H1 (cell line): Measurements from ENCODE around the gene MTFMT. TPM values are rescaled to one million over a fixed set of nuclear protein-coding genes. Genes with fewer than 3 reads are reported as not detected.

Experiments used
- CTCF ChIA-PET: fragments of 300-600 bp; sonication (Branson Sonifier 250); formaldehyde crosslinking; loops from one replicate; lab custom pipeline; 2021; ENCODE audit not compliant: partially characterized antibody; lab: Charles Lee
- POLR2A ChIA-PET: fragments of 300-600 bp; sonication (Branson Sonifier 250); formaldehyde crosslinking; loops from one replicate; lab custom pipeline; 2021; ENCODE audit warnings: inconsistent platforms; ENCODE audit not compliant: partially characterized antibody; lab: Charles Lee
- DNase-seq, 2 experiments: peaks; one replicate each; pipeline versions ENCODE4 v3.0.0 to v3.0.0-alpha.2; 2010 to 2022; ENCODE audit warnings: low spot score in 2 of 2, low read depth in 1 of 2, mixed read lengths in 1 of 2
- FAIRE-seq: peaks from 2 replicates; lab custom pipeline; 2011; peaks lifted over from hg19 to GRCh38; lab: Jason Lieb, UNC
- H2AFZ ChIP-seq: 2 replicates; pipeline ENCODE4 v1.8.1; 2012; ENCODE audit warnings: low read length, inconsistent platforms
- H2AK5ac ChIP-seq: 2 replicates; pipeline ENCODE4 v1.6.1; 2013; ENCODE audit warnings: low read depth, low read length
- H2BK120ac ChIP-seq: replicated peaks from 2 replicates; pipeline ENCODE3; 2013; ENCODE audit warnings: low read depth, low read length, inconsistent platforms
- H2BK12ac ChIP-seq: 2 replicates; pipeline ENCODE4 v1.6.1; 2013; ENCODE audit warnings: low read depth, low read length
- H2BK15ac ChIP-seq: 2 replicates; pipeline ENCODE4 v1.6.1; 2013; ENCODE audit warnings: low read length
- H2BK20ac ChIP-seq: 2 replicates; pipeline ENCODE4 v1.6.1; 2013; ENCODE audit warnings: low read length
- H2BK5ac ChIP-seq: 2 replicates; pipeline ENCODE4 v1.6.1; 2013; ENCODE audit warnings: low read depth, low read length
- H3K14ac ChIP-seq: 2 replicates; pipeline ENCODE4 v1.6.1; 2013; ENCODE audit warnings: inconsistent platforms; ENCODE audit not compliant: insufficient read length
- H3K18ac ChIP-seq: 2 replicates; pipeline ENCODE4 v1.6.1; 2013; ENCODE audit warnings: low read length; ENCODE audit errors: extremely low read depth
- H3K23ac ChIP-seq: 2 replicates; pipeline ENCODE4 v1.6.1; 2013; ENCODE audit warnings: inconsistent platforms; ENCODE audit not compliant: insufficient read length
- H3K23me2 ChIP-seq: 2 replicates; pipeline ENCODE4 v1.6.1; 2013; ENCODE audit warnings: low read depth, low read length
- H3K27ac ChIP-seq: 2 replicates; pipeline ENCODE4 v1.6.1; 2011; ENCODE audit warnings: low read depth, low read length, inconsistent platforms
- H3K27me3 ChIP-seq, 4 experiments: replicated peaks in 1 of 4; 1 replicate in 1 of 4; 2 replicates in 3 of 4; pipeline versions ENCODE4 v1.6.1 to v1.8.1; 2011 to 2013; ENCODE audit warnings: low read length in 3 of 4, mild to moderate bottlenecking in 3 of 4, inconsistent platforms in 2 of 4, mixed read lengths in 2 of 4, moderate library complexity in 1 of 4; ENCODE audit not compliant: control insufficient read depth in 3 of 4, insufficient read depth in 3 of 4; ENCODE audit errors: extremely low read depth in 1 of 4
- H3K36me3 ChIP-seq, 4 experiments: 2 replicates each; pipeline versions ENCODE4 v1.6.1 to v1.8.1; 2011 to 2013; ENCODE audit warnings: mild to moderate bottlenecking in 4 of 4, low read length in 3 of 4, moderate library complexity in 2 of 4, control low read depth in 1 of 4, inconsistent platforms in 1 of 4; ENCODE audit not compliant: insufficient read depth in 4 of 4, control insufficient read depth in 2 of 4
- H3K4ac ChIP-seq: replicated peaks from 2 replicates; pipeline ENCODE3; 2013; ENCODE audit warnings: low read length, low read depth, mixed read lengths, inconsistent platforms; ENCODE audit not compliant: insufficient read length
- H3K4me1 ChIP-seq, 4 experiments: replicated peaks in 1 of 4; 1 replicate in 1 of 4; 2 replicates in 3 of 4; pipeline versions ENCODE4 v1.6.1 to v1.8.1; 2011 to 2013; ENCODE audit warnings: low read length in 3 of 4, inconsistent platforms in 2 of 4, mixed read lengths in 1 of 4; ENCODE audit not compliant: insufficient read depth in 4 of 4, control insufficient read depth in 3 of 4
- H3K4me2 ChIP-seq, 2 experiments: 2 replicates each; pipeline versions ENCODE4 v1.6.1 to v1.8.1; 2011 to 2013; ENCODE audit warnings: low read depth in 2 of 2, low read length in 2 of 2, control low read depth in 1 of 2, inconsistent platforms in 1 of 2, mild to moderate bottlenecking in 1 of 2; ENCODE audit not compliant: insufficient read depth in 1 of 2
- H3K4me3 ChIP-seq, 4 experiments: fragments of 200-600, 300-600 bp in 1 of 4; sonication (generic), shearing (Covaris generic), sonication (Bioruptor Twin) in 1 of 4; 2 replicates each; pipeline versions ENCODE4 v1.5.1 to v1.8.1; 2011 to 2016; ENCODE audit warnings: low read length in 4 of 4, low read depth in 3 of 4, control low read depth in 2 of 4, inconsistent platforms in 2 of 4, mild to moderate bottlenecking in 2 of 4, mixed read lengths in 1 of 4, moderate library complexity in 1 of 4; ENCODE audit not compliant: insufficient read depth in 2 of 4; ENCODE audit errors: extremely low read depth in 1 of 4
- H3K56ac ChIP-seq: replicated peaks from 2 replicates; pipeline ENCODE3; 2013; ENCODE audit warnings: low read depth, mild to moderate bottlenecking, mixed read lengths, low read length, inconsistent platforms; ENCODE audit not compliant: insufficient read length
- H3K79me1 ChIP-seq: 2 replicates; pipeline ENCODE4 v1.6.1; 2013; ENCODE audit warnings: low read depth, low read length, control low read depth
- H3K79me2 ChIP-seq, 2 experiments: 2 replicates each; pipeline versions ENCODE4 v1.6.1 to v1.8.1; 2012 to 2013; ENCODE audit warnings: low read length in 2 of 2, mild to moderate bottlenecking in 2 of 2, inconsistent platforms in 1 of 2; ENCODE audit not compliant: insufficient read depth in 2 of 2, control insufficient read depth in 1 of 2
- H3K9ac ChIP-seq, 4 experiments: replicated peaks in 1 of 4; 1 replicate in 1 of 4; 2 replicates in 3 of 4; pipeline versions ENCODE4 v1.6.1 to v1.8.1; 2011 to 2013; ENCODE audit warnings: low read depth in 3 of 4, low read length in 3 of 4, control low read depth in 2 of 4, mild to moderate bottlenecking in 2 of 4, moderate library complexity in 2 of 4, inconsistent platforms in 1 of 4; ENCODE audit errors: extremely low read depth in 1 of 4
- H3K9me3 ChIP-seq, 2 experiments: 2 replicates each; pipeline versions ENCODE4 v1.6.1 to v1.8.1; 2012 to 2013; ENCODE audit warnings: mild to moderate bottlenecking in 2 of 2, moderate library complexity in 2 of 2, control low read depth in 1 of 2, inconsistent platforms in 1 of 2, low read depth in 1 of 2, low read length in 1 of 2, mixed read lengths in 1 of 2; ENCODE audit not compliant: insufficient read depth in 2 of 2
- H4K20me1 ChIP-seq, 2 experiments: replicated peaks in 1 of 2; 2 replicates each; pipeline versions ENCODE3 to v1.8.1; 2011 to 2013; ENCODE audit warnings: inconsistent platforms in 2 of 2, low read length in 2 of 2, mild to moderate bottlenecking in 1 of 2; ENCODE audit not compliant: insufficient read depth in 2 of 2, control insufficient read depth in 1 of 2
- H4K5ac ChIP-seq: 2 replicates; pipeline ENCODE4 v1.6.1; 2013; ENCODE audit warnings: low read length, low read depth, mixed read lengths, inconsistent platforms; ENCODE audit not compliant: insufficient read length
- H4K8ac ChIP-seq: 2 replicates; pipeline ENCODE4 v1.8.0; 2013; ENCODE audit warnings: mild to moderate bottlenecking, moderate library complexity, low read length, inconsistent platforms; ENCODE audit not compliant: insufficient read depth; ENCODE audit errors: extremely low read depth
- H4K91ac ChIP-seq: replicated peaks from 2 replicates; pipeline ENCODE3; 2013; ENCODE audit warnings: low read length, mixed read lengths, inconsistent platforms; ENCODE audit not compliant: insufficient read length
- EP300 ChIP-seq, 2 experiments: IDR thresholded peaks; 1 replicate in 1 of 2; 2 replicates in 1 of 2; pipeline ENCODE4 v1.6.1; 2011 to 2012; ENCODE audit warnings: low read depth in 2 of 2, low read length in 2 of 2, mild to moderate bottlenecking in 2 of 2, borderline replicate concordance in 1 of 2, inconsistent platforms in 1 of 2, moderate library complexity in 1 of 2
- GABPA ChIP-seq: IDR thresholded peaks from 2 replicates; pipeline ENCODE4 v1.6.1; 2011; ENCODE audit warnings: mild to moderate bottlenecking, low read length, moderate library complexity, borderline replicate concordance; ENCODE audit not compliant: insufficient read depth
- JUND ChIP-seq: IDR thresholded peaks from 2 replicates; pipeline ENCODE4 v1.6.1; 2011; ENCODE audit warnings: mild to moderate bottlenecking, improper control_type of control experiment, low read length
- NANOG ChIP-seq: IDR thresholded peaks from 2 replicates; pipeline ENCODE4 v1.6.1; 2011; ENCODE audit warnings: low read length, low read depth, mild to moderate bottlenecking, inconsistent platforms; ENCODE audit not compliant: insufficient read depth, poor library complexity, severe bottlenecking
- RAD21 ChIP-seq, 2 experiments: IDR thresholded peaks in 1 of 2; conservative IDR thresholded peaks in 1 of 2; 2 replicates each; pipeline ENCODE4 v1.6.1; 2011; ENCODE audit warnings: low read depth in 2 of 2, low read length in 2 of 2, improper control_type of control experiment in 1 of 2, inconsistent platforms in 1 of 2, mild to moderate bottlenecking in 1 of 2, moderate library complexity in 1 of 2
- RBBP5 ChIP-seq: IDR thresholded peaks from 2 replicates; pipeline ENCODE4 v1.7.1; 2012; ENCODE audit warnings: low read depth, mild to moderate bottlenecking, inconsistent platforms, low read length, moderate library complexity, borderline replicate concordance
- SP1 ChIP-seq: IDR thresholded peaks from 2 replicates; pipeline ENCODE4 v1.6.1; 2011; ENCODE audit warnings: low read depth, low read length
- SP2 ChIP-seq: IDR thresholded peaks from 2 replicates; pipeline ENCODE4 v1.6.1; 2012; ENCODE audit warnings: mild to moderate bottlenecking, low read length, inconsistent platforms
- TCF12 ChIP-seq: IDR thresholded peaks from 2 replicates; pipeline ENCODE4 v1.6.1; 2011; ENCODE audit warnings: low read depth, mild to moderate bottlenecking, low read length
- WGBS, 2 experiments: shearing (Covaris generic) in 1 of 2; methylation state at CpG; one replicate each; pipeline versions ENCODE4 v1.1.6 to v1.1.7; 2013 to 2015; ENCODE audit warnings: low lambda C conversion rate in 2 of 2, mixed read lengths in 2 of 2, inconsistent platforms in 1 of 2, low coverage in 1 of 2, missing lambda C conversion rate in 1 of 2; ENCODE audit not compliant: insufficient replicate concordance in 2 of 2, insufficient coverage in 1 of 2, insufficient read length in 1 of 2; ENCODE audit errors: extremely low coverage in 1 of 2, missing lambda C conversion rate in 1 of 2; 5-methylcytosine and 5-hydroxymethylcytosine counted together
- polyA plus RNA-seq, 7 experiments: library from polyadenylated mRNA; depleted of rRNA in 3 of 7; stranded (reverse) in 5 of 7; unstranded in 2 of 7; fragments of >200 nt in 5 of 7; fragments of 200-250 nt in 2 of 7; gene quantifications; 1 replicate in 5 of 7; 2 replicates in 1 of 7; 4 replicates in 1 of 7; pipeline versions ENCODE4 v1.2.1 to v1.2.3, GENCODE V29; 2011 to 2013; ENCODE audit warnings: missing spikeins in 2 of 7, mixed read lengths in 2 of 7
- total RNA-seq: library from RNA; stranded (reverse); fragmentation: NEBNext Ultra II Directional; extraction: Animal tissue kit (Norgen Biotek cat#: 25700); gene quantifications from 2 replicates; pipeline ENCODE4 v1.2.1, GENCODE V29; 2021

The MTFMT gene
- total and polyA plus RNA-seq, 2 of the 8 experiments (the other 6 are each of a cell fraction or from before 2014, with no cell fraction given): 7.7 to 20.8 TPM

DNA sequence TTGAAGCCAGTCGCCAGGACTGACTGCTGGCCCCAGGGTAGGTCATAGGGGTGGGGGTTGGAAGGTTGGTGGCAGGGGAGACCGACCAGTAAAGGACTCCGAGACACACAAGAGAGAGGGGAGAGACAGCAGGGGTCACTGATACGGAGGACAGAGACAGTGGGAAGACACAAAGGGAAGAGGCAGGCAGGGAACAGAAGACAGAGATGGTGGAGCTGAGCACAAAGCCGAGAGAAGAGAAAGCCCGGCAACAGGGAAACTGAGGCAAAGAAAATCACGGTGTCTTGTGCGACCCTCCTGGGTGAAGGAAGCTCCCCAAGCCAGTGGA lies 37.8 kb upstream of the MTFMT start:
- H4K20me1 ChIP-seq: no peaks in the 10 kb centered on the region
- H3K4me2 ChIP-seq: peak overlapping the region; percentile 82 to 90
- H4K8ac ChIP-seq: peak overlapping the region; percentile 58
- no peaks in the 10 kb centered on the region for H3K36me3 ChIP-seq
- H3K27me3 ChIP-seq: peaks cover 0 to 6% (median 1%) of the 10 kb centered on the region in 4 experiments; a peak in 3 of 7 replicates
- peak overlapping the region; percentile 43 to 71 (median 53) for H3K4me3 ChIP-seq
- whole genome bisulfite sequencing, 2 experiments: 12% methylated on average over 7 of the region's 8 CpGs; no CpG with 5 or more reads in 1 of the 2 experiments
- H3K23me2 ChIP-seq: peaks cover 6% of the 10 kb centered on the region; the same call in 1 of the 2 replicates
- no peak overlapping the region for H3K27ac ChIP-seq
- H3K79me2 ChIP-seq: no peaks in the 10 kb centered on the region; a peak in 1 of 4 replicates
- H4K5ac ChIP-seq: peak overlapping the region; percentile 1
- H2BK12ac ChIP-seq: peak overlapping the region; percentile 92; the same call in 1 of the 2 replicates
- H2BK20ac ChIP-seq: peak overlapping the region; percentile 61; the same call in 1 of the 2 replicates
- no peak overlapping the region for H3K23ac ChIP-seq
- peaks cover 5 to 19% (median 7%) of the 10 kb centered on the region in 4 experiments for H3K4me1 ChIP-seq
- no peak overlapping the region for H3K4ac ChIP-seq
- DNase-seq (no peak), FAIRE-seq (no peak)
- H3K9ac ChIP-seq: peak overlapping the region in 2 of 4 experiments; percentile 29 to 40; a peak in 2 of 7 replicates
- peak overlapping the region; percentile 91 for H3K18ac ChIP-seq
- peak overlapping the region; percentile 75; the same call in 1 of the 2 replicates for H2BK5ac ChIP-seq
- H3K79me1 ChIP-seq: peaks cover 3% of the 10 kb centered on the region; the same call in 1 of the 2 replicates
- H2AFZ ChIP-seq: no peak overlapping the region
- no peak overlapping the region for H3K14ac ChIP-seq
- ChIA-PET POLR2A (interaction anchor here (0.7 to 8.0 kb wide), 6 partner anchors 9 to 238 kb away, joined by 3 to 93 read pairs (median 4); partner anchors contain the start of genes KBTBD13 and RNU5B-1), CTCF (interaction anchor here (0.9 to 33.2 kb wide), 5 partner anchors 7 to 46 kb away, joined by 5 to 1213 read pairs (median 23); partner anchors contain the start of genes KBTBD13, RASL12 and SLC51B)
- TF ChIP-seq TCF12 (no peak), JUND (no peak), RBBP5 (no peak), GABPA (no peak), EP300 (IDR thresholded peaks at IDR 0.05; ENCODE audit: borderline replicate concordance in 1 of 2, low read depth in 2 of 2, low read length in 2 of 2) (no peak), NANOG (no peak), SP2 (no peak), RAD21 (IDR thresholded peaks at IDR 0.05 in 1 of 2, conservative IDR thresholded peaks at IDR 0.05 in 1 of 2; ENCODE audit: low read depth in 2 of 2, low read length in 2 of 2) (no peak), SP1 (no peak)
- H2BK120ac ChIP-seq: peak overlapping the region; percentile 41
- H4K91ac ChIP-seq: no peak overlapping the region
- no peak overlapping the region for H2AK5ac ChIP-seq
- H2BK15ac ChIP-seq: peak overlapping the region; percentile 81; the same call in 1 of the 2 replicates
- no peaks in the 10 kb centered on the region for H3K9me3 ChIP-seq
- no peak overlapping the region for H3K56ac ChIP-seq
